Gastroesophageal sphincter (tissue), 3 donors: ENCODE measurements around the gene PMAIP1.

ENCODE experiments used
- CTCF ChIP-seq, 4 experiments: fragments of 200-600 bp in 2 of 4; fragments of 450-650 bp in 2 of 4; sonication (generic) in 1 of 4; IDR thresholded peaks; one replicate each; pipeline ENCODE4 v1.5.1; 2017 to 2019; ENCODE audit warnings: antibody characterized with exemption in 4 of 4, mild to moderate bottlenecking in 2 of 4, moderate library complexity in 2 of 4
- EP300 ChIP-seq: sonication (generic); formaldehyde crosslinking; IDR thresholded peaks from one replicate; pipeline ENCODE4 v1.6.1; 2017; ENCODE audit warnings: antibody characterized with exemption, mild to moderate bottlenecking
- POLR2A ChIP-seq, 2 donors: fragments of 450-650 bp; IDR thresholded peaks; one replicate each; pipeline ENCODE4 v1.6.1; 2017; ENCODE audit warnings: antibody characterized with exemption in 2 of 2, mild to moderate bottlenecking in 2 of 2, moderate library complexity in 1 of 2
- POLR2AphosphoS5 ChIP-seq: sonication (generic); formaldehyde crosslinking; IDR thresholded peaks from one replicate; pipeline ENCODE4 v1.6.1; 2017; ENCODE audit warnings: antibody characterized with exemption

GRCh38 chr18:59932401-59932800 is 32.6 kb downstream of the PMAIP1 start:
- TF ChIP-seq CTCF (IDR thresholded peaks at IDR 0.05): no peak
- no peak for TF ChIP-seq POLR2A (IDR thresholded peaks at IDR 0.05)
- no peak for TF ChIP-seq POLR2AphosphoS5
- TF ChIP-seq EP300: no peak
